Left hindlimb (tissue), 1 donor: Measurements from ENCODE around the gene SLC9A2.

Source experiments
- DNase-seq: peaks from one replicate; pipeline ENCODE4 v3.0.0-alpha.2; 2018

The SLC9A2 gene

GRCh38 chr2:102618452-102619413, 620 bp upstream of the SLC9A2 start:
- peak; percentile 39 for DNase-seq

- DNase-seq: no peak
Observed at GRCh38 chr2:102620332-102620731, 979 bp downstream of the SLC9A2 start.

DNA sequence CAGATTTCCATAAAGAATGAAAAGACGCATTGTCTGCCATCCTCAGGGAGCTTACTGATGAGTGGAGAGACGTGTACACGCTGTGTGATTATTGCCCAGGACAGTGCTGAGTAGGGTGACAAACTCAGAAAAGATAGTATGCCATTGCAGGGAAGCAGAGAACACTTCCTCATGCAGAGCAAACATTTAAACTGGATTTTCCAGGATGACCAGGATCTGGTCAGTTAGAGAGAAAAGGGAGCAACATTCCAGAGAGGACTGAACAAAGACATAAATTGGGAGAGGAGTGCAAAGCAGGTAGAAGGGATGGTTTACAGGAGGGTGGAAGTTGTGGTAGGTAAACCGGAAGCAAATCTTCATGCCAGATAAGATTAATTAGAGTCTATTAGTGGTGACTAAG, 2.3 kb downstream of the SLC9A2 start:
- no peak for DNase-seq

- no peak for DNase-seq
Observed at GRCh38 chr2:102622646-102623045, 3.3 kb downstream of the SLC9A2 start.

GRCh38 chr2:102630458-102630857, 11.1 kb downstream of the SLC9A2 start:
- no peak for DNase-seq

DNA sequence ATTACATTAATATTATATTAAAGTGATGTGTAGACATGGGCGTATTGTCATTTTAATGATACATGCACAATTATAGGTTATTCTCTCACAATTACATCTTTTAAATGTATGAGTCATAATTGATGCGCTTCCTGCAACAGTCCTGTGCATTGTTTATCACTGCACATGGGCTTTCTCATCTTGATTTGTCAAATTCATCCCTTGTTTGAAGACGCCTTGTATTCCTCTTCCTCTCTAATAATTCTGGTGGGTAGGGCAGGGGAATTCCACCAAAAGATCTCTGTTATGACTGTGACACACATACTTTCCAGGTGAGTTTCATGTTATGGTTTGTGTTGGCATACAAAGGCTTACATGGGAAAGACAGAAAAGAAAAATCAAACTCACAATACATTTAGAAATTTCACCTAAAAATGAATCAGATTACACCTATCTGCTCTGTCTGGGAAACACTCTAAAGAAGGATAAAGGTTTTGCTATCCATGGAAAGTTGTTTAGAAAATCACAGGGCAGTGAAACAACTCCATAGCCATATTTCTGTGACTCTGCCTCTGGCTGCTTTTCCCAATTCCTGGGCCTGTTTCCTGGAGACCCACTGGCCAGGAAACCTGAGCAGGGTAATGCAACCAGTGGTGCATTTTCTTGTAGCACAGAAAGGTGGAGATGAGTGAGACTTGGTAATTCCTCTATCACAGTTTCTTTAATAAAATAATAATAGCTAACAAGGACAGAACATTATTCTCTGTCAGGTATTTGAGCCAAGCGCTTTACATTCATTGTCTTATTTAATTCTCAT, 13.2 kb downstream of the SLC9A2 start:
- no peak for DNase-seq

DNA sequence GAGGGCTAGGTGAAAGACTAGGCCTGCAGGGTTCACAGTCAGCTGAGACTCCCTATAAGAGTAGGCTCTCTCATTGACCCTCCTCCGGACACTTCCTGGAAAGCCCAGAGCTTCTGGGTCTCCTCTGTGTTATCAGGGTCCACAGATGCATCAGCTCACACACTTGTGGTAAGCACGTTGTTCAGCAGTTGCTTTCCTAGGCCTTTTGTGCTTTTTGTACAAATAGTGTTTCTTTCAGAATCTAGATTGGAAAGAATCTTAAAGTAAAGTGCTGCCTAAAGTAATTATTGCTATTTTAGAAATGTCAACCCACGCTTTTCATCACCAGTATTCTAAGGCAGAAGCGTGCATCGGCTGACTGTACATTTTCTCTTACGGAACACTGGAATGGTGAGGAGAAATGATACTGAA, 15.5 kb downstream of the SLC9A2 start:
- DNase-seq: no peak

DNA sequence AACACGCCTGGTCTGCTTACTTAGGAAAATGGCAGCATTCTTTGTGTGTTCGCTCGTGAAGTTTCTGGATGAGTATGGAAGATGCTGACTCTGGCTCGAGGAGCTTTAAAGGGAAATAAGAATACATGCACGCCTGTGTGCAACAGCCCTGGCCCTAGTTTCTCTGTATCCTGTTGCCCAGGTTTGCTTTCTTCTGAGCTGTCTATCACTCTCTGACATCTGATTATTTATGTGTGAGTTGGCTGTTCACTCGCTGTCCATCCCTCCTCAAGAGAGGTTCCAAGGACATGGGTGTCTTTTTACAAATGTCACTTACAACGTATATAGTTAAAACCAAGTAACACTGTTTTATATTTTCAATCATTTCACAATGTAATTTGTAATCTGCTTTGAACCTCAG, 16.0 kb downstream of the SLC9A2 start:
- no peak for DNase-seq

- no peak for DNase-seq
Observed at GRCh38 chr2:102636283-102636907, 17.0 kb downstream of the SLC9A2 start.

GRCh38 chr2:102637358-102637757, 18.0 kb downstream of the SLC9A2 start:
- no peak for DNase-seq

- DNase-seq: no peak
Observed at GRCh38 chr2:102639429-102639828, 20.1 kb downstream of the SLC9A2 start.

DNA sequence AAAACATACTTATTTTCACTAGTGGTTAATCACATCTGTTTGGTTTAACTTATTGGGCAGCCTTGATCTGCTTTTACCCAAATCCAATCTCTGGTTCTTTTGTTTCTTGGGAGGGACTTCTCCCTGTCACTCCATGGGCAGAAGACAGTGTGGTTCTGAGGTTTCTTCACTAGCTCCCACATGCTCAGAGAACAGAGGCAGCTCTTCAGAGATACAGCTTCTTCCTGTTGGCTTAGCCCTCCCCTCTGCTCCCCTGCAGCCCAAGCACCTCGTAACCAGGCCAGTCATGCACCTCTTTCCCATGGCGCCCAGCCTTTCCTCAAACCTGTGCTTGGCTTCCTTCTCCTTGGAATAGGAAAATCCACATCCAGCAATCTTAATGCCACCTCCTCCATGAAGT, 32.8 kb downstream of the SLC9A2 start:
- DNase-seq: no peak

GRCh38 chr2:102657770-102658169, 38.4 kb downstream of the SLC9A2 start:
- no peak for DNase-seq

- no peak for DNase-seq
Observed at GRCh38 chr2:102660070-102660469, 40.7 kb downstream of the SLC9A2 start.

DNA sequence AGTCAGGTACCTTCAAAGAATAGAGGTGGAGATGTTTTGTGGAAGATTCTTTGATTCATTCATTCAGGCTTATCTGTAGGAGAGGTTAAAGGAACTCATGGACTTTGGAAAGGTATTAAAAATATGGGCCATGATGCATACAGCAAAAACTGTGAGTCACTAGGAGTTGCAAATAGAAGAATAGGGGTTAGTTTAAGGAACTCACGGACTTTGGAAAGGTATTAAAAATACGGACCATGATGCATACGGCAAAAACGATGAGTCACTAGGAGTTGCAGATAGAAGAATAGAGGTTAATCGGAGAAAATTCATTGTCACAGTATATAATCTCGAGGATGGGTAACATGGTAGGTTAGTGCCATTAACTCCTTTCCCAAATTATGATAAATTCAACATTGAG, 41.2 kb downstream of the SLC9A2 start:
- no peak for DNase-seq

DNA sequence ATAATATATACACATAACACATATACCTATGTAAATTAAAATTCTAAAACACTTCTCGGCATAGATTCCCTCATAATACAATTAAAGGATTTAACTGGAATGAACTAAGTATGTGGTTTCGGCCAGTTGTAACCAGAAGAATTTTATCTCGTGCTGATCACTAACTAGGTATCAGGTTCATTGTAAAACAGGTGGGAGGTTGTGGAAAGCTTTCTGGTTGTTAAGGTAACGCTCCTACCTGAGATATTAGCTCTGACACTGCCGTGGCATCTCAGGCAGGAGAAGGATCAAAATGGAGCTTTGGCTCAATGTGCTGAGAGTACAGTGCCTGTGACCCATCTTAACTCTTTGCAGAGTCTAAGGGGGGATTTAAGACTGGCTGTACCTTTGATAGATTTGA, 42.5 kb downstream of the SLC9A2 start:
- no peak for DNase-seq

DNA sequence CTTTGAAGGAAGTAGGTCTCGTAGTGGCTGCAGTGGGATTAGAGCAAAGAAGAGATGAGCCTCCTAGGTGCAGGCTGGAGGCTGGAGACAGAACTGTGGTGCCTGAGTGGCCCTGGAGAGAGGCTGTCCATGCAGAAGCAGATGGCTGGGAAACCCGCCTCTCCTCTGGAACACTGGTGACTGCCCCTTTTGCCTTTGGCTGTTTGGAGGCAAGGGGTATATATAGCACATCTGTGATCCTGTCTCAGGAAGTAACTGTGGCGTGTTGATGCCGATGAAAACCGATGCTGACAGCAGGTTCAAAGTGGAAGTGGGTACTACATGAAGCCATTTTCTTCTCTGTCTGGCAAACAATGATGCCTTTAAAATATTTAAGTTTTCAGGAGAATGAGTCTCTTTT, 43.5 kb downstream of the SLC9A2 start:
- DNase-seq: no peak

- DNase-seq: no peak
Observed at GRCh38 chr2:102663381-102663780, 44.0 kb downstream of the SLC9A2 start.

GRCh38 chr2:102664471-102664909, 45.1 kb downstream of the SLC9A2 start:
- DNase-seq: no peak

GRCh38 chr2:102667072-102667471, 47.7 kb downstream of the SLC9A2 start:
- no peak for DNase-seq

DNA sequence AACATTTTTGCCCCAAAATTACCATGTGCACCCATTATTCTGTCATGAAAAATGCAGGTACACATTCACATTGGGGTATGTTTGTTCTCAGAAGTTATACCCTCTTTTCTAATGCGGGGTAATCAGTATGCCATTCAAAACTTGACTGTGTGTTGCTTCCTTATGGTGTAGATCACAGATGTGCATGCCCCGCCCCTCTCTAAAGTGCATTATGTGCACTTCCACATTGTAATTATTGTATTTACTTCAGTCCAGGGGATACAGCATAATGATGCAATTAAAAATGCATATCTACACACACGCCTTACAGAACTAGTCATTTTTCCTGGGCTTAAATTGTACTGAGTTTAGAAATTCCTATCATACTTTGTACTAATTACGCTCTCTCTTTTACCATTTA, 48.8 kb downstream of the SLC9A2 start:
- DNase-seq: no peak

DNA sequence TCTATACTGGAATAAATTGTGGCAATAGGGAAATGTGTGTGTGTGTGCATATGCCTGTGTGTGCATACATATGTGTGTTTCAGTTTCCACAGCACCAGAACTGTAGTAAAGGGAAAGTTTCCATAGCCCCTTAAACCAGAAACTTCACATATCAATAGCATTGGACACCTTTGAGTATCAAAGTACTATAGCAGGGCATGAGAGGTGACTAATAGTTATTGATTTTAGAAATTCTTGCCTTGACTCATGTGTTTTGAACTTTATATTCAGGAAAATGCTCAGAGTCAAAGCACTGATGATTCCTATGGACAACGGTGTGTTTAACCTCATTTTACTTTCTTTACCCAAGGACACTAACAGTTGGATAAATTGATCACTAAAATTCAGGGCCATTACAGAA, 50.0 kb downstream of the SLC9A2 start:
- no peak for DNase-seq

- no peak for DNase-seq
Observed at GRCh38 chr2:102672107-102672776, 52.9 kb downstream of the SLC9A2 start.
